T47D (cell line): ENCODE data around the gene CALHM6.
"Not testable (repeated sequence)": the region's sequence is repeated elsewhere in the genome, so short reads cannot be mapped to it uniquely, and the experiment has no call there.

Experiments
- DNase-seq, 2 experiments: peaks; one replicate each; pipeline versions ENCODE4 v3.0.0 to v3.0.0-alpha.2; 2011 to 2012; ENCODE audit warnings: low read depth in 1 of 2, low spot score in 1 of 2
- JUND ChIP-seq: IDR thresholded peaks from 2 replicates; pipeline ENCODE4 v1.6.1; 2012; ENCODE audit warnings: low read depth
- in situ Hi-C: cut with HindIII; loops from 2 replicates; pipeline ENCODE4 v1.10.0; 2016; ENCODE audit warnings: low sequenced_read_pairs, low pct_unique_long_range_greater_than_20kb

CALHM6 gene

DNA sequence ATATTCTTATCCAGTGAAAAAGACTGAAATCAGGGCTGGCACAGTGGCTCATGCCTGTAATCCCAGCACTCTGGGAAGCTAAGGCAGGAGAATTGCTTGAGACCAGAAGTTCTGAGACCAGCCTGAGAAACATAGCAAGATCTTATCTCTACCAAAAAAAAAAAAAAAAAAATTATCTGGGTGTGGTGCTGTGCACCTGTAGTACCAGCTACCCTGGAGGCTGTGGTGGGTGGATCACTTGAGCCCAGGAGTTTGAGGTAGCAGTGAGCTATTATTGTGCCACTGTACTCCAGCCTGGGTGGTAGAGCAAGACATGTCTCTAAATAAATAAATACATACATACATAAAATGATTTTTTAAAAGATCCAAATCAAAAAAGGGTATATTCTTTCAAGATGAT lies 6.3 kb downstream of the CALHM6 start:
- TF ChIP-seq JUND = no peak
- DNase-seq = no peak
- in situ Hi-C loops = no loop called here

DNA sequence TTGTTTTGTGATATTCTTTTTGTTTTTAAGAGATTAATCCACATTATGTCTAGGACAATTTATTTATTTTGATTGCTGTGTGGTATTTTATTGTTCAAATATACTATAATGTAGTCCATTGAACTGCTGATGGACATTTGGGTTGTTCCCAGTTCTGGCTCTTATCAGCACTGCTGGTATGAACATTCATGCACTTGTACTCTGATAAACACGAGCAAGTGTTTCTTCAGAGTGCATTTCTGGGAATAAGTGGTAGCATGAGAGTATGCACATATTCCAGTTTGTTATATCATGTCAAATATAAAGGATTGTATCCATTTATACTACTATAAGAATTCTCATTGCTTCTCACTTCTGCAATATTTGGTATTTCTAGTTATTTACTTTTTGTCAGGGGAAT lies 7.1 kb downstream of the CALHM6 start:
- in situ Hi-C loops = no loop called here
- no peak for DNase-seq
- TF ChIP-seq JUND = no peak

DNA sequence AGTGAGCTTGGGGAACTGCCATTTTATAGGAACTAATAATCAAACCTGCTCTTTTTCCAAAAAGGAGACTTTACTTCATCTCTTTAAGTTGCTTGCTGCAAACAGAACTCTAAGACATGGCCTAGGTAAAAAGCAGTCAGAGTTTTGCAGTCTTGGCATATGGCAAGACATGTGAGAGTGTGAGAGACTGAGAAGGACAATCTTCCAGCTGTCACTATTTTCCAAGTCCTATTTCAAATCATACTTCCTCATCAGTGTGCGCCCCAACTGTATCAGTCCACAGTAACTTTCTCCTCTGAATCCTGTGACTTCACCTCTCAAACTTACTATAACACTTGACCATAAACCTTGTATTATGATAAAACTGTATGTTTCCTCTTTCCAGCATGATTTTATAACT lies 10.4 kb downstream of the CALHM6 start:
- in situ Hi-C loops = no loop called here
- DNase-seq = no peak
- no peak for TF ChIP-seq JUND

DNA sequence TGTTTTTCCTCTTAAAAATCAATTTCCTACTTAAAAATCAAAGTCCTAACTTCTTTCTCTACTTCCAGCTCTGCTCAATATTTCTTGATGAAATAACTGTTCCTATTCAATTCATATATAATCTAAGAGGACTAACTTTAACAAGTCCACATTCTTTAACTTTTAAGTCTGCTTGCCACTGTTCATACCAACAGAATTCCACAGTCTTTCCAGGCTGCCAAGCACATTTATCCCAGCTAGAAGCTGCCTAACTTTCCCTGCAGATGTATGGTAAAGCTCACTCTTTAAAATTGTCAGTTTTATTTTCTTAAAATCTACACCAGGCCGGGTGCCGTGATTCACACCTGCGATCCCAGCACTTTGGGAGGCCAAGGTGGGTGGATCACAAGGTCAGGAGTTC lies 11.5 kb downstream of the CALHM6 start:
- TF ChIP-seq JUND = no peak
- no peak for DNase-seq
- in situ Hi-C loops = no loop called here

DNA sequence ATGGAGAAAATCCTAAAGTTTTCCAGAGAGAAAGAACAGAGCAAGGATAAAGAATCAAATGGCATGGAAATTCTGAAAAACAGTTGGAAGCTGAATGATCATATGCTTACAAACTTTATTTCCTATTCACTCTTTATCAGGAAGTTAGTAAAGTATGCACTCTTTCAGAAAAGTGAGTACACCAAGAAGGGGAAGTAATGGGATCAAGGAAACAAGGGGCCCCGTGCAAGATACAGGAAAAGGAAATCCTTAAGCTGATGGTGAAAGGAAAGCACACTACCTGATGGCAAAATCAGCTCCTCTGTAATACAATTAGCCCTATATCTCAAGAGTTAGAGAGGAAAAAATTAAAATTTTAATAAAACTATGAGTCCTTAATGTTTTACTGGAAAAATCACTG lies 14.0 kb downstream of the CALHM6 start:
- in situ Hi-C loops = no loop called here
- TF ChIP-seq JUND = no peak
- no peak for DNase-seq

DNA sequence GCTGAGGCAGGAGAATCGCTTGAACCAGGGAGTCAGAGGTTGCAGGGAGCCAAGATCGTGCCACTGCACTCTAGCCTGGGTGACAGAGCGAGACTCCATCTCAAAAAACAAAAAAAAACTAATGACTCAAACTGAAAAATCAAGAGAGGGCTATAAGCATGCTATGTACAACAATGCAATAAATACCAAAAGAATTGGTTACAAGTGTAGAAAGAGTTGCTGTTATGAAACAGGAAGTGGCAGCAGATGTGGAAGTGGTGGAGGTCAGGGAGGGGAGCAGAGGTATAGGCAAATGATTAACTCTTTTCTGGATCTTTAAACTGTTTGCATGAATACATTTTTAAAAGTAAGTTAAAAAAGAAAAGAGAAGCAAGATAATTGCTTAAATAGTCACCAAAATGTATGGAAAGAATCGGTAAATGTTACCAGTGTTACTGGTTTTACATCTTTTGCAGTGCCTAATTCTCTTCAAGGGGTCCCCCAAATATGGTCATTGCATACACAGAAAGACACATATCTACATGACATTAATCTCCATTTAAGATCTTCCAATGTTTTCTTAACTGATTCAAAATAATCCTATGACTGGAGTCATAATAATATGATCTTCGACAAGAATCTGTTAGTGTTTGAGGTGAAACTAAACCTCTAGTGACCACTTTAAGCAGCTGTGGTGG lies 15.0 kb downstream of the CALHM6 start:
- in situ Hi-C loops = no loop called here
- no peak for TF ChIP-seq JUND
- DNase-seq = no peak

DNA sequence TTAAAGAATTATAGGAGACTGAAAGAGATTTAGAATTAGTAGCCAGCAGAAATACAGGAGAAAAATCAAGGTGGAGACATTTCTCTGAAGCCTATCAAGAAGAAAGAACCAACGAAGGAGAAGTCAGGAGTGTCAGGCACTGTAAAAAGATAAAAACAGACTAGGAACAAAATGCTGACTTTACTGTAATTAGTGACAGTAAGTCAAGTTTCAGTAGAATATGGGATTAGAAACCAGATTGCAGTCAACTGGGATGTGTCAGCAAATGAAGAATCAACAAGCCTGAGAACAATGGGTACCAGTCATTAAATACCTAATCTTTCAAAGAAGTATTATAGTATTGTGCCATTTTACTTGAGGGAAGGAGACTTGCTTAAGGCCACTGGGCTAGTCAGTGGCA lies 21.6 kb downstream of the CALHM6 start:
- no peak for TF ChIP-seq JUND
- no peak for DNase-seq
- in situ Hi-C loops = no loop called here

DNA sequence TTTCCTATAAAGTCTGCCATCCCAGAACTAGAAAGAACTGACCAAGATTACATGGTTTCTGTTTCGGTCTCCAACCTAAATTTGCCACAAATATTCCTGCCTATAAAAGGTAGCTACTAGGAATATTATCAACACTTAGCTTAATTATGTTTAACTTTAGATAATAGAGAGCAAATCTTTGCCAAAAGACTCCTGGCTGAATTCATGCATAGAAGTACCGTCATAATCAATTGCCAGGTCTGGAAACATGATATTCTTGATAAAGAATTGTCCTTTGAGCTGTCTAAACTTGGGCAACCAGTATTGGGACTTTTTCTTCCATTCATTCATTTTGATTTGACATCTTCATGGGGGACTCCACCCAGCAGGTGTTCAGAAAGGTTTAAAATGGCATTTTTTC lies 22.4 kb downstream of the CALHM6 start:
- in situ Hi-C loops = no loop called here
- no peak for TF ChIP-seq JUND
- no peak for DNase-seq

DNA sequence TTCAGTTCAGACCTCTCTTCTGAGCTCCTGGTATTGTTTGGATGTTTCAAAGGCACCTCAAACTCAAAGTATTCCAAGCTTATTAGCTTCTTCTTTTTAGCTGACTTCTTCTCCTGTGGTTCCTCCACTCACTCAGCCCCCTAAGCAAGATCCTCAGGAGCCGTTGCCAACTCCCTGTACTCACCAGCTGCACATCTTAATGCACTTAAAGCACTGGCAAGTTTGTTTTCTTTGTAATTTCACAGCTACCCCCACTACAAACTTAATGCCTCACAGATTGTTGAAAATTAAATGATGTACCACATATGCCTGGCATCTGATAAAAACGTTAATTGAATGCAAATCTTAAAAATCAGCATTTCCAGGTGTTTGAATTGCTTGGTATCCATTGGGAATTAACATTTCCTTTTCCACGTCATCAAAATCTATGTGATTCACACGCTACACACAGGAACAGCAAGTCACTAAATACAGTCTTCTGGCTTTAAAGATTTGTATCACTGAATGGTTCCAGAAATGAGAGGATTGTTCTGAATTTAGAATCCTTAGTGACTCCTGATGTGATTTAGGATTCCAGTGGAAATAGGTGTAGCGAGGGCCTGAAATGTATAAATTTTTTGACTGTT lies 24.5 kb downstream of the CALHM6 start:
- no peak for DNase-seq
- in situ Hi-C loops = no loop called here
- TF ChIP-seq JUND = no peak

DNA sequence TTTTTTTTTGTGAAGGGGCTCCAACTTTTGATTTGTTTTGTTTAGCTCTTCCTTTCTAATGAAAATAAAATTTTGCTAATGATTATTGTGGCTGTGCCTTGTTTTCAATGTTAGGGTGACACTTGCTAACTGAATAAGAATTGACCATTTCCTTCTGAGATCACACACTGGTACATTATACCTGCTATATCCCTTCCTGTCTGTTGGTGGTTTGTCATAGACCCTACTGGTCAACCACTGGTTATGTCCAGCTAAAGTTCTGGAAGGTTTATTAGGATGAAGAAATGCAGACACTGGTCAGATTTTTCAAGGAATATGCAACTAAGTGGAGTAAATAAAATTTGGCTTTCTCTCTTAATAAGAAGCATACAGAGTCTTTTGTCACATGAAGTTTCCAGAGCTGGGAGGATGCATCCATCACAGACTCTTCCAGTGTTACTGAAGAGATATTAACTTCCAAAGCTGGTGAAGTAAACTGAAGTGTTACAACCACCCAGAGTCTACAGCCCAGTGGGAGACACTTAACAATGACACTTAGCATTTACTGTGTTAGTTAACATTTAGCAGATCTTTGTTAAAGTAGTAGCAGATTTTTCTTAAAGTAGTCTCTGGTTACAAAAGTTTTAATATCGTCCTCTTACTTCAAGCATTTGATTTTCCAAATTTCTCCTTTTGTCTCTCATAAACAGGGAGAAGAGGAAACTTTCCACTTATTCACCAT lies 30.6 kb downstream of the CALHM6 start:
- in situ Hi-C loops = no loop called here
- TF ChIP-seq JUND = no peak
- no peak for DNase-seq

DNA sequence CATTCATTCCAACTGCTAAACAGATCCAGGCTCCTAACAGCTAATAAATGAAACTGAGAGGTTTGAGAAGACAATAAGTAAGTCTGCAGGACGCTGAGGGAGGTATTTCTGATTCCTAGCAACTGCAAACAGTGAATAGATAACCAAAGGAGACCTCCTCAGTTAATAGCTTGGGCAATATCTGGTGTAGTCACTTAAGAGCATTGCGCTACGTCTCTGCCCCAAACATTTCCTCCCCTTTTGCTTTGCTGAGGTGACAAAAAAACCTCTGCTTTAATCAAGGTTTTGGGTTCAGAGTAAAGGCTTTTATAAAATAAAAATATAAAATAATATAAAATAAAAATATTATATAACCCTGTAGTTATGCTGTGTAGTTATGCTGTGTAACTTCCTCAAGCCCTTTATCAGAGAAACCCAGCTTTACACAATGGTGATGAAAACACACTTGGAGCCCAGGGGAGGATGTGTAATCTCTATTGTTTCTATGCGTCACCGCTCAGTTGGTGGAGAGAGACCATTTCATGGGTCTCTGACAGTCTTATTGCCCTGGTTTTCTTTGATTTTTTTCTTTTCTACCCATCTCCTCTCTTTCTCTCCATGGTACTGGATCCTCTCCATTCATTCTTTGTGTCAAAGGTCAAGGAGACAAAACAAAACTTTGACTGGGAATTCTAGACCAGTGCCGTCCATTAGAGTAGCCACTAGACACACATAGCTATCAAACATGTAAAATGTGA lies 31.3 kb downstream of the CALHM6 start:
- DNase-seq = no peak
- in situ Hi-C loops = no loop called here
- TF ChIP-seq JUND = no peak

DNA sequence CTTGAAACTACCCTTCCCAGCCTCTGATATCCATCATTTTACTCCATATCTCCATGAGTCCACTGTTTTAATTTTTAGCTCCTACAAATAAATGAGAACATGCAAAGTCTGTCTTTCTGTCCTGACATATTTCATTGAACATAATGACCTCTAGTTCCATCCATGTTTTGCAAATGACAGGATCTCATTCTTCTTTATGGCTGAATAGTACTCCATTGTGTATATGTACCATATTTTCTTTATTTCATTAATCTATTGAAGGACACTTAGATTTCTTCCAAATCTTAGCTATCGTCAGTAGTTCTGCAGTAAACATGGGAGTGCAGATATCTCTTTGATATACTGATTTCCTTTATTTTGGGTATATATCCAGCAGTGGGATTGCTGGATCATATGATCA lies 34.0 kb downstream of the CALHM6 start:
- in situ Hi-C loops, DNase-seq: not testable (repeated sequence)

DNA sequence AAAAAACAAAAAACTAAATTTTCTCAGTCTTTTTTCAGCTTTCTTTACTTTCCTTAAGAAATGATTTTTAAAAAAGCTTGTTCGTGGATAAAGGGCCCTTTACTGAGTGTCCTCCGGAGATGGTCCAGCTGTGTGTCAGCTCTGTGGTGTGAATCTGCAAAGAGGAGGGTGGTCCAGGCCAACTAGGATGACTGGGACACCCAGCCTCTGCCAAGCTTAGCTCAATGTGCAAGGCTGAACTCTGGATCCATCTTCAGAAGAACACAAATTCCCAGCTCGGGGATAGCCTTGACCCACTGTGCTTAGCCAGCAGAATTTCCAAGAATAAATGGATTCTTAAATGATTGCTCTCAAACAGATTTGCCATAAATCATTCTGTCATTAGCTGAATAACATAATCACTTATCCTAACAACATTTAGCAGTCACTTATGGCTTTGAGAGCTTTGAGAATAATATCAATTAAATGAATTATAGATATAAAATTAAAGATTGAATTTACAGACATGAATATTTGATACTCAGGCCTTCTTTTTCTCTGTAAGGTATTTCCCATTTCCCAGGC lies 36.0 kb downstream of the CALHM6 start:
- TF ChIP-seq JUND = no peak
- no peak for DNase-seq
- in situ Hi-C loops = no loop called here
